SH-SY5Y (cell line): ENCODE measurements around the gene RNF168.

Experiments used
- GATA2 ChIP-seq: IDR thresholded peaks from 2 replicates; pipeline ENCODE4 v1.6.1; 2011; ENCODE audit warnings: mild to moderate bottlenecking, low read depth, low read length
- GATA3 ChIP-seq: IDR thresholded peaks from 2 replicates; pipeline ENCODE4 v1.6.1; 2011; ENCODE audit warnings: low read depth, mild to moderate bottlenecking, low read length, moderate library complexity

DNA sequence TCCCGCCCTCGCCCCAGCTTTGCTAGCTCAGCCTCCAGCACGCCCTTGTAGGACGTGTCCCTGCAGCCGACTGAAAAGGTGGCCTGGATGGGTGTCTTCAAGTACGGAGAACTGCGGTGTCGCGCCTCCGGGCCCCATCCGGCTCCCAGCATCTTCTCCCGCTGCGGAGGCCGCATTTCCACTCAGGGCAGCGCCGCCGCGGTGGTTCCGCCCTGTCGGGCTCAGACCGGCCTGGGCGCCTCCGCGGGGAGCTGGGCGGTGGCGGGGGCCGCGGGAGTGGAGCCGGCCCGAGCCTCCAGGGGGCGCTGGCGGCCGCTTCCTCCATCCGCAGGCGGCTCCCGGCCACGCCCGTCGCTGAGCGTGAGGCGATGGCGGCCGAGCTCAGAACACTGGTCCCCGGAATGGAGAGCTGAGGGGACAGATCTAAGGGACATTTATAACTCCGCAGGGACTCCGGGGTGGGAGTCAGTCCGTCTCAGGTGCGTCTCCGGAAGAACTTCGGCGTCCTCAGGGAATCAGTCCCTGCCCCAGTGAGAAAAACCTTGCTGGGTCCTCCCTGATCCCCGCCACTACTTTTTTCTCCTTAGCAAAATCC lies 25.2 kb upstream of the RNF168 start:
- TF ChIP-seq GATA2 (no peak), GATA3 (no peak)
